ENCODE results near the gene FAM151A.

Gene FAM151A

GRCh38 chr1:54623216-54624007 lies at the start of gene FAM151A:
TSS of gene FAM151A (minus strand) at chr1:54623525. CDS start at chr1:54623395, 130 bp downstream.
- no peak for DNase-seq (ENCODE audit: low read depth, low spot score)

- peak; percentile 40 for DNase-seq (ENCODE audit: low read depth, low spot score)
Measured at GRCh38 chr1:54671985-54672608, 48.8 kb upstream of the FAM151A start.

- no peak for DNase-seq (ENCODE audit: low read depth, low spot score)
Measured at GRCh38 chr1:54668567-54668966, 45.2 kb upstream of the FAM151A start.

- no peak for DNase-seq (ENCODE audit: low read depth, low spot score)
Measured at GRCh38 chr1:54667797-54668196, 44.5 kb upstream of the FAM151A start.

GRCh38 chr1:54666333-54666732 lies 43.0 kb upstream of the FAM151A start:
- DNase-seq (ENCODE audit: low read depth, low spot score) = no peak

- DNase-seq (ENCODE audit: low read depth, low spot score) = no peak
Measured at GRCh38 chr1:54665852-54666251, 42.5 kb upstream of the FAM151A start.

GRCh38 chr1:54664364-54664763 lies 41.0 kb upstream of the FAM151A start:
- DNase-seq (ENCODE audit: low read depth, low spot score) = no peak

GRCh38 chr1:54663725-54664124 lies 40.4 kb upstream of the FAM151A start:
- DNase-seq (ENCODE audit: low read depth, low spot score) = no peak

- no peak for DNase-seq (ENCODE audit: low read depth, low spot score)
Measured at GRCh38 chr1:54658164-54658913, 35.0 kb upstream of the FAM151A start.

GRCh38 chr1:54653036-54653435 lies 29.7 kb upstream of the FAM151A start:
- no peak for DNase-seq (ENCODE audit: low read depth, low spot score)

GRCh38 chr1:54652168-54652567 lies 28.8 kb upstream of the FAM151A start:
- DNase-seq (ENCODE audit: low read depth, low spot score) = no peak

GRCh38 chr1:54651608-54652007 lies 28.3 kb upstream of the FAM151A start:
- no peak for DNase-seq (ENCODE audit: low read depth, low spot score)

GRCh38 chr1:54650417-54650816 lies 27.1 kb upstream of the FAM151A start:
- DNase-seq (ENCODE audit: low read depth, low spot score) = no peak

GRCh38 chr1:54649921-54650320 lies 26.6 kb upstream of the FAM151A start:
- DNase-seq (ENCODE audit: low read depth, low spot score) = no peak

GRCh38 chr1:54649130-54649898 lies 26.0 kb upstream of the FAM151A start:
- DNase-seq (ENCODE audit: low read depth, low spot score) = no peak

GRCh38 chr1:54645806-54646676 lies 22.7 kb upstream of the FAM151A start:
- no peak for DNase-seq (ENCODE audit: low read depth, low spot score)

GRCh38 chr1:54643736-54644135 lies 20.4 kb upstream of the FAM151A start:
- DNase-seq (ENCODE audit: low read depth, low spot score) = no peak

- DNase-seq (ENCODE audit: low read depth, low spot score) = no peak
Measured at GRCh38 chr1:54640863-54641836, 17.8 kb upstream of the FAM151A start, which contains the start of gene MROH7. TSS of gene MROH7 (plus strand) at chr1:54641786. CDS start at chr1:54652927, 11,141 bp downstream.

- no peak for DNase-seq (ENCODE audit: low read depth, low spot score)
Measured at GRCh38 chr1:54640361-54640760, 17.0 kb upstream of the FAM151A start.

Data from activated CD4-positive, CD25-positive, alpha-beta regulatory T cell treated with anti-CD3 and anti-CD28 coated beads, Interleukin-2, amount 50 U/mL, for 16 hours (primary cell).